ENCODE measurements around the gene PLXNB2. TPM values are rescaled to one million over a fixed set of nuclear protein-coding genes. Genes with fewer than 3 reads are reported as not detected.
A peak's percentile ranks its signal among the peaks of the same experiment; 100 is the strongest.

Gene PLXNB2
- total RNA-seq, 1 donor from 2014 or later = 346 TPM

DNA sequence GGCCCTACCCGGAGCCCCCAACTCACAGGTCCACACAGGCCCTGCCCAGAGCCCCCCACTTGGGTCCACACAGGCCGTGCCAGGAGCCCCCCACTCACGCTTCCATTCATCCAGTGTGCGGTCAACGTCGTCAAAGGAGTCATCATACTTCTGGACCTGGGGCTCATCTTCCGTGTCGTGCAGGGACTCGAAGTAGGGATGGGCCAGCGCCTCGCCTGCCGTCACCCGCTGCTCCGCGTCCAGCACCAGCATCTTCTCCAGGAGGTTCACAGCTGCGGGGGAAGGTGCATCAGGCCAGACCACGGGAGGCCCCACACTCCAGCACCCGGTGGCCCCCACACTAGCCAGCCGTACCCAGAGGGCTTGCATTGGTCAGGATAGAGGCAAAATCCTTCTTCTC, 52.3 kb downstream of the PLXNB2 start:
- H3K9me3 Mint-ChIP-seq (ENCODE audit: low read depth) = no peaks in the 10 kb centered on the region
- peaks cover 12% of the 10 kb centered on the region for H3K4me1 Mint-ChIP-seq (ENCODE audit: low read depth)
- H3K36me3 Mint-ChIP-seq (ENCODE audit: low read depth) = peaks cover 2% of the 10 kb centered on the region
- TF ChIP-seq CTCF (IDR thresholded peaks at IDR 0.05) = no peak
- no peak overlapping the region for H3K27ac Mint-ChIP-seq (ENCODE audit: unreplicated experiment)
- no peak for DNase-seq (ENCODE audit: low spot score)
- H3K27me3 Mint-ChIP-seq (ENCODE audit: low read depth) = no peaks in the 10 kb centered on the region
- no peak overlapping the region for H3K4me3 Mint-ChIP-seq (ENCODE audit: unreplicated experiment)

GRCh38 chr22:50253941-50254340, 53.5 kb downstream of the PLXNB2 start:
- Mint-ChIP-seq H3K27ac (ENCODE audit: unreplicated experiment) (no peak overlapping the region), H3K36me3 (ENCODE audit: low read depth) (peaks cover 2% of the 10 kb centered on the region), H3K9me3 (ENCODE audit: low read depth) (no peaks in the 10 kb centered on the region), H3K27me3 (ENCODE audit: low read depth) (no peaks in the 10 kb centered on the region), H3K4me1 (ENCODE audit: low read depth) (peaks cover 9% of the 10 kb centered on the region), H3K4me3 (ENCODE audit: unreplicated experiment) (no peak overlapping the region)
- DNase-seq (ENCODE audit: low spot score) = no peak
- TF ChIP-seq CTCF (IDR thresholded peaks at IDR 0.05) = no peak

GRCh38 chr22:50253046-50253915, 54.2 kb downstream of the PLXNB2 start:
- DNase-seq (ENCODE audit: low spot score) = no peak
- Mint-ChIP-seq H3K4me3 (ENCODE audit: unreplicated experiment) (no peak overlapping the region), H3K27me3 (ENCODE audit: low read depth) (no peaks in the 10 kb centered on the region), H3K4me1 (ENCODE audit: low read depth) (peaks cover 8% of the 10 kb centered on the region), H3K27ac (ENCODE audit: unreplicated experiment) (no peak overlapping the region), H3K9me3 (ENCODE audit: low read depth) (no peaks in the 10 kb centered on the region), H3K36me3 (ENCODE audit: low read depth) (peaks cover 2% of the 10 kb centered on the region)
- TF ChIP-seq CTCF (IDR thresholded peaks at IDR 0.05) = no peak

DNA sequence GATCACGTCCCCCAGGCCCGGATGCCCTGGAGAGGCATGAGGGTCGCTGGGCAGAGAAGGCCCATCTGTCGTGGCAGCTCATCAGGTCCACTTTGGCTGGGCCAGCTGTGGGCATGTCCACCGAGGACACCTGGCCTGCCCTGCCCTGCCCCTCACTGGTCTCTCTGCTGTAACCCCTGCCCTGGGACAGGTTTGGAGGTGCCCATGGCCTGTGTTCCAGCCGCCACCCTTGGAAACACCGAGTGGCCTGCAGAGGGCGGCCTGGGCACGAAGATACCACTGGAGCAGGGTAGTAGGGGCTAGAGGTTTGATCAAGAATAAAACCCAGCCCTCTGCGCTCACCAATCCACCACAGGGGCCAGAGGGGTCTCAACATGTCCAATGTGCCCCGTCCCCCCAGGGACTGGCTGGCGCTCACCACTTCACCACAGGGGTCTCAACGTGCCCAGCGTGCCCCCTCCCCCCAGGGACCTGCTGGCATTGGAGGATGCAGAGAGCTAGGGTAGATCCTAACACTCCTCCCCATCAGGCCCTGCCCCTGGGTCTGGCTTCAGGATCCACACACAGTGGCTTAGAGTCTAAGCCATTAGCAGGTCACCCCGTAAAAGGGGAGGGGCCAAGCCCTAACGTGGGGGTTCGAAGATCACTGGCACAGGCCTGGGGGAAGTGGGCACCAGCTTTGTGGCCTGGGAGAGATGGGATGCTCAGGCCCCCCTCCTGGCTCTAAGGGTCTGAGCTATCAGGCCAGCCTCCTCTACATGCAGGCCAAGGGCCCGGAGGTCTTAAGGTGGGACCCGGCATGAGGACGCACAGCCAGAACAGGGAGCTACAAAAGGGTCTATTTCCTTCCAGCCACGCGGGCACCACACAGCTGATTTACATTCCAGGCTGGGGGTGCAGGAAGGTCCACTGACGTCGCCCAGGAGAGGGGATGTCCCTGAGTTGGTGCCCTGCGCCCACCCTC, 55.1 kb downstream of the PLXNB2 start:
- Mint-ChIP-seq H3K27ac (ENCODE audit: unreplicated experiment) (no peak overlapping the region), H3K4me3 (ENCODE audit: unreplicated experiment) (no peak overlapping the region), H3K9me3 (ENCODE audit: low read depth) (no peaks in the 10 kb centered on the region)

More for the DNA sequence above, 55.1 kb downstream of the PLXNB2 start:
- peaks cover 8% of the 10 kb centered on the region for H3K4me1 Mint-ChIP-seq (ENCODE audit: low read depth)
- TF ChIP-seq CTCF (IDR thresholded peaks at IDR 0.05) = peak; percentile 85
- DNase-seq (ENCODE audit: low spot score) = no peak
- no peaks in the 10 kb centered on the region for H3K27me3 Mint-ChIP-seq (ENCODE audit: low read depth)
- H3K36me3 Mint-ChIP-seq (ENCODE audit: low read depth) = peaks cover 3% of the 10 kb centered on the region

Measured in chondrocyte (in vitro differentiated cells).